Measurements from ENCODE around the gene USP48. TPM values are rescaled to one million over a fixed set of nuclear protein-coding genes. Genes with fewer than 3 reads are reported as not detected.

The USP48 gene
- total RNA-seq, 1 donor from 2014 or later = 86.5 TPM

GRCh38 chr1:21669258-21670058, 113.5 kb downstream of the USP48 start, which contains the start of gene RAP1GAP:
Gene RAP1GAP, minus strand, starts transcription at chr1:21669357. Its CDS starts 49,325 bp downstream, at chr1:21620032.
- Mint-ChIP-seq H3K36me3 (no peaks in the 10 kb centered on the region), H3K9me3 (no peaks in the 10 kb centered on the region), H3K4me3 (peak within 1 kb of the TSS; percentile 58), H3K4me1 (peaks cover 18% of the 10 kb centered on the region), H3K27me3 (ENCODE audit: low read depth) (peaks cover 50% of the 10 kb centered on the region), H3K27ac (no peak within 1 kb of the TSS)
- DNase-seq (ENCODE audit: low spot score in 2 of 2, unreplicated experiment in 2 of 2) = peak in 1 of 2 experiments; percentile 58
- TF ChIP-seq CTCF (IDR thresholded peaks at IDR 0.05; ENCODE audit: unreplicated experiment) = no peak

GRCh38 chr1:21668951-21669257, 114.0 kb downstream of the USP48 start:
- H3K4me1 Mint-ChIP-seq = peaks cover 18% of the 10 kb centered on the region
- H3K4me3 Mint-ChIP-seq = peak overlapping the region; percentile 46
- no peak overlapping the region for H3K27ac Mint-ChIP-seq
- H3K27me3 Mint-ChIP-seq (ENCODE audit: low read depth) = peaks cover 55% of the 10 kb centered on the region
- H3K36me3 Mint-ChIP-seq = no peaks in the 10 kb centered on the region
- H3K9me3 Mint-ChIP-seq = no peaks in the 10 kb centered on the region
- DNase-seq (ENCODE audit: low spot score in 2 of 2, unreplicated experiment in 2 of 2) = no peak
- no peak for TF ChIP-seq CTCF (IDR thresholded peaks at IDR 0.05; ENCODE audit: unreplicated experiment)

- Mint-ChIP-seq H3K4me1 (peaks cover 14% of the 10 kb centered on the region), H3K36me3 (no peaks in the 10 kb centered on the region), H3K27me3 (ENCODE audit: low read depth) (peaks cover 59% of the 10 kb centered on the region), H3K27ac (no peak overlapping the region), H3K4me3 (peak overlapping the region; percentile 46), H3K9me3 (no peaks in the 10 kb centered on the region)
- no peak for TF ChIP-seq CTCF (IDR thresholded peaks at IDR 0.05; ENCODE audit: unreplicated experiment)
- DNase-seq (ENCODE audit: low spot score in 2 of 2, unreplicated experiment in 2 of 2) = no peak
Measured at GRCh38 chr1:21668232-21668950, 114.6 kb downstream of the USP48 start.

GRCh38 chr1:21667348-21668231, 115.4 kb downstream of the USP48 start:
- H3K9me3 Mint-ChIP-seq = no peaks in the 10 kb centered on the region
- H3K4me3 Mint-ChIP-seq = peak overlapping the region; percentile 40
- no peak for TF ChIP-seq CTCF (IDR thresholded peaks at IDR 0.05; ENCODE audit: unreplicated experiment)
- H3K27me3 Mint-ChIP-seq (ENCODE audit: low read depth) = peaks cover 61% of the 10 kb centered on the region
- H3K4me1 Mint-ChIP-seq = peaks cover 6% of the 10 kb centered on the region
- H3K36me3 Mint-ChIP-seq = no peaks in the 10 kb centered on the region
- no peak overlapping the region for H3K27ac Mint-ChIP-seq
- DNase-seq (ENCODE audit: low spot score in 2 of 2, unreplicated experiment in 2 of 2) = no peak

GRCh38 chr1:21666576-21667320, 116.2 kb downstream of the USP48 start:
- H3K9me3 Mint-ChIP-seq = no peaks in the 10 kb centered on the region
- peak overlapping the region; percentile 17 for H3K4me3 Mint-ChIP-seq
- H3K36me3 Mint-ChIP-seq = no peaks in the 10 kb centered on the region
- DNase-seq (ENCODE audit: low spot score in 2 of 2, unreplicated experiment in 2 of 2) = no peak
- H3K4me1 Mint-ChIP-seq = no peaks in the 10 kb centered on the region
- TF ChIP-seq CTCF (IDR thresholded peaks at IDR 0.05; ENCODE audit: unreplicated experiment) = no peak
- peaks cover 66% of the 10 kb centered on the region for H3K27me3 Mint-ChIP-seq (ENCODE audit: low read depth)
- H3K27ac Mint-ChIP-seq = no peak overlapping the region

All from mesothelial cell of epicardium (in vitro differentiated cells).